Muscle of arm (tissue), 12 donors: Measurements from ENCODE around the gene ITGB5. TPM values are rescaled to one million over a fixed set of nuclear protein-coding genes. Genes with fewer than 3 reads are reported as not detected.

Source experiments
- DNase-seq: peaks from one replicate; pipeline ENCODE4 v3.0.0-alpha.2; 2013
- polyA plus RNA-seq, 12 donors: library from polyadenylated mRNA; unstranded; fragments of 120-200 nt; gene quantifications; one replicate each; pipeline ENCODE4 v1.2.1, GENCODE V29; 2013; ENCODE audit not compliant: insufficient read length in 12 of 12

The ITGB5 gene
- polyA plus RNA-seq, 12 donors, result 17.3 to 82.1 (median 25.5) TPM; not detected in 1

DNA sequence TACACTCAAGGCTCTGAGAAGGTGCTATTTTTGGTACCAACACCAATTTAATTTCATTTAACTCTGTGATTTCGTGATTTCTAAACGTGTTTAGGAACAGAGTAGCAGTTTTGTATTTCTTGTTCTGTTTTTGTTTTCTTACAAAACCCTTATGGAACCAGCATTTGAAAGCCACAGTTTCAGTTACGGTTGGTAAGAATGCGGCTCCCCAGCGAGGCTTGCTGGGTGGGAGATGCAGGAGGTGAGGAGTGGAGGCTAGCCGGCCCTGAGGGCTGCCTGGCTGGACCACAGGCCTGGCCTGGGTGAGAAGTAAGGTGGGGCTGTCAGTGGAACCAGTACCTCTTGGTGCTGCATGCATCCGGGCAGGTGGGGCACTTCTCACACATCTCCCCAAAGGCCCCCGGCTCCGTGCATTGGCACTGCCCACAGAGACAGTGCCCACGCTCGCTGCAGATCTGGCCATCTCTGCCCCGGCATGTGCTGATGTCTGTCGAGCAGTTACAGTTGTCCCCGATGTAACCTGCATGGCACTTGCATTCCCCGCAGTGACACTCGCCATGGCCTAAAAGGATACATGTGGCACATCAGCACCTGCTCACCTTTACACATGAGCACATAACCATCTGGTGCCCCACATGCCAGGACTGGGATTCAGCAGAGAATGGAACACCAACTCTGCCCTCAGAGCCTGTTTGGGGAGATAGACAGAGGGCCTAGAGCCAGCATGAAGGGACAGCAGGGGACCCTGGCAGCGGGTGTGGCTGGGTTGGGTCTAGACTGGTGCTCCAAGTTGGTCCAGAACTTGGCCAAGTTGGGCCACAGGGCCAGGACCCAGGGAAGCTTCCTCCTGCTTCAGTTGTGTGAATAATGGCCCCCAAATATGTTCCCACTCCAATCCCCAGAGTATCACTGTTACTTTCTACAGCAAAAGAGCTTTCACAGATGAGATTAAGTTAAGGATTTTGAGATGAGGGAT is 113.5 kb downstream of the ITGB5 start:
- DNase-seq, result no peak

- DNase-seq, result peak; percentile 81
Observed at GRCh38 chr3:124772081-124772831, 114.9 kb downstream of the ITGB5 start.

GRCh38 chr3:124771083-124771445 is 116.1 kb downstream of the ITGB5 start:
- no peak for DNase-seq

DNA sequence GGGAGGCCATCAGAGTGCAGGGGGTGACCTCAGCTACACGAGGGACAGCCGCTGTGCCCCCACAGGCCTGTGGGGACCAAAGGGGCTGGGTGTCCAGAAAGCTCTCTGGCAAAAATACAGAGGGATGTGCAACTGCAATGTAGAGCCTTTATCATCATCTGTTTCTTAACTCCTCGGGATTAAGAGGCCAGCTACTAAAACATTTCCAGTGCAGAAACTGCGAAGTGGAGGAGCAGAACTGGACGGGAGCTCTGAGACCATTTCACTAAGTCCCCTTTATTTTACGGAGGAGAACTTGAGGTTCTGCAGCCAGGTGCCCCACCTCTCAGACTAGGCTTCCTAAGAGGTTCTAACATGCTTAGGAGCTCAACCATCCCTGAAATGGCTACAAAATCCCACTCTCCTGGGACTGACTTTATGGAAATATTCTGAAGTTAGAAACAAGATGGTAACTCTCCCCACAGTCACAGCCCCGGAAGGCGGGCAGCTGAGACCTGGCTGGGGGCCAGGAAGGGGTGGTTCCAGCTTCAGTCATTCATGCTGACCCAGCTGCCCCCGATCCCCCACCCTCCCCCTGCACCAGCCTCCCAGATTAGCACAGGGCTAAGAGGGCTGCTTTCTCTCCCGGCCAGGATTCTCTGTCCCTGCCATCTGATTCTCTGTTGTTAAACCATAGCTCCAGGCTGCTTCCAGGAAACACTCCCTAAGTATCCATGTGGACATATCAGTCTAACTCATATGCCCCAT is 116.7 kb downstream of the ITGB5 start:
- DNase-seq, result no peak

- DNase-seq, result no peak
Observed at GRCh38 chr3:124769462-124769861, 117.7 kb downstream of the ITGB5 start.

GRCh38 chr3:124768812-124769211 is 118.4 kb downstream of the ITGB5 start:
- DNase-seq, result no peak

- DNase-seq, result no peak
Observed at GRCh38 chr3:124767691-124768090, 119.5 kb downstream of the ITGB5 start.

GRCh38 chr3:124767264-124767663 is 119.9 kb downstream of the ITGB5 start:
- DNase-seq, result no peak

- no peak for DNase-seq
Observed at GRCh38 chr3:124766113-124767095, 120.8 kb downstream of the ITGB5 start.

GRCh38 chr3:124765197-124765840 is 121.8 kb downstream of the ITGB5 start:
- DNase-seq, result no peak

- DNase-seq, result no peak
Observed at GRCh38 chr3:124764746-124765145, 122.4 kb downstream of the ITGB5 start.

GRCh38 chr3:124763644-124764358 is 123.4 kb downstream of the ITGB5 start:
- DNase-seq, result no peak

- no peak for DNase-seq
Observed at GRCh38 chr3:124763206-124763605, 124.0 kb downstream of the ITGB5 start.

GRCh38 chr3:124762661-124763011 is 124.5 kb downstream of the ITGB5 start:
- DNase-seq, result no peak

DNA sequence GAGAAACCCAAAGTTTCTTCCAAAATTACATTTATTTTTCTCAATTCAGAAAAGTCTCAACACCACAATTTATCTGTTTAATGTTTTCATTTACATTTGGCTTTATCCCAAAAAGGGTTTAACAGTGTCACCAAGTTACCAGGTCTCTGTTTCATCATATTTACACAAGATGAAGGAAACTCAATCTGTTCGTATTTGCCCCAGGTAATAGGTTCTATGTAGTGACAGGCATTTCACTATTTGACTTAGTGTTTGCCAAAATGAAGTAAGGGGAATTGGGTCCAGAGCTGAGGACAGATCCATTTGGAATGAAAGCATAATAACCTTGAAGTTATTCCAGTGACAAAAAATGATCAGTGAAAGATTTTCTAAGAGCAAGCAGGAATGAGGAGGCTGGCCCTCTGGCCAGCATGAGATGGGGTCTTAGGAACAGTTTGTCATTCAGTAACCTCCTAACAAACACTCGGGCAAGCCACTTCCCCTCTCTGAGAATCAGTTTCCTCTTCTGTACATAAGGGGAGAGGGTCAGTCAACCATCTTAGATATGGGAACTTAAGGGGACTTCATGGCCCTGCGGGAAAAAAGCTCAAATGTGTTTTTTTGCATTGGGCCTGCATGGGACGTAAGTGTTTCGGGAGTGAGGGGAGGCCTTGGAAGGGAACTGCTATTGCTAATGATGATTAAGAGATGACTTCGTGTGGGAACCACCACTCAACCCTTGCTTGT is 125.1 kb downstream of the ITGB5 start:
- no peak for DNase-seq

GRCh38 chr3:124761250-124761796 is 125.8 kb downstream of the ITGB5 start:
- peak; percentile 88 for DNase-seq

- DNase-seq, result no peak
Observed at GRCh38 chr3:124760601-124761000, 126.6 kb downstream of the ITGB5 start.

GRCh38 chr3:124759666-124760401 is 127.3 kb downstream of the ITGB5 start:
- no peak for DNase-seq
